Activated CD4-positive, CD25-positive, alpha-beta regulatory T cell treated with anti-CD3 and anti-CD28 coated beads, Interleukin-2, amount 50 U/mL, for 72 hours (primary cell): Measurements from ENCODE around the gene CNTN6.

ENCODE experiments used
- DNase-seq: peaks from one replicate; pipeline ENCODE4 v3.0.0; 2021

The CNTN6 gene

DNA sequence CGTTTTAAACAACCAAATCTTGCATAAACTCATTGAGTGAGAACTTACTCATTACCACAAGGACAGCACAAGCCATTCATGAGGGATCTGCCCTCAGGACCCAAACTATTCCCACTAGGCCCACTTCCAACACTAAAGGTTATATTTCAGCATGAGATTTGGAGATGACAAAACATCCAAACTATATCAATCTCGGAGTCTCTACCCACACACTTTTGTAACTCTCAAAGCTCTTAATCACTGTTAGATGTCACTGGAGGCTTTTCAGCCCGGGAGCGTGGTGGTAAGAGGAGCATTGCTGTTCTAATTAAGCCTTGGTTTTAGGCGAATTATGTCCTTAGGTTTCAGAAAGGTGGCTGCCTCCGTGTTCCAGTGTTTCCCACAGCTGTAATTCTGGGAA lies 86.3 kb downstream of the CNTN6 start:
- no peak for DNase-seq

DNA sequence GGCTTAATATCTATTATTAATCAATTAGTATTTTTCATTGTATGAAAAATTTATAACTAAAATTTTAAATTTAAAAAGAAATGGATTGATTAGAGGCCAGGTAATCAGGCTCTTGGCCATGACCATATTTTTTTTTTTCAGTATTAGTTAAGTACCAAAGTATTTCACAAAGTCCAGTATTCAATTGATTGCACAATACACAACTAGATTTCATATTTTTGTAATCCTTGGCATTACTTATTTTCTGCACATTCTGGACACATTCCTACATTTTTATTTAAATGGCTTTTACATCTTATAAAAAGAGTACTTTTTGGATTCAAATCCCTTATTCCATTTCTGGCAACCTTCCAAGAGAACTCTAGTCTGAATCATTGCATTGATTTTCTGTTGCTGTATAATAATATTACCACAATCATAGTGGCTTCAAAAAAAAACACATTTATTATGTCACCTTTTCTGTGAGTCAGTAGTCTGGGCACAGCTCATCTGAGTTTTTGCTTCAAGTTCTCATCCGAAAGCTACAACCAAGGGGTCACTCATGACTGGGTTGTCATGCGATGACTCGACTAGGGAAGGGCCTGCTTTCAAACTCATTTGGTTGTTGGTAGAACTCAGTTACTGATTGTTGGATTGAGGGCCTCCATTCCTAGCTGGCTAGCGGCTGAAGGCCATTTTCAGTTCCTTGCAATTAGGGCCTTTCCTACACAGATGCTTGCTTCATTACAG lies 90.7 kb downstream of the CNTN6 start:
- DNase-seq: no peak

DNA sequence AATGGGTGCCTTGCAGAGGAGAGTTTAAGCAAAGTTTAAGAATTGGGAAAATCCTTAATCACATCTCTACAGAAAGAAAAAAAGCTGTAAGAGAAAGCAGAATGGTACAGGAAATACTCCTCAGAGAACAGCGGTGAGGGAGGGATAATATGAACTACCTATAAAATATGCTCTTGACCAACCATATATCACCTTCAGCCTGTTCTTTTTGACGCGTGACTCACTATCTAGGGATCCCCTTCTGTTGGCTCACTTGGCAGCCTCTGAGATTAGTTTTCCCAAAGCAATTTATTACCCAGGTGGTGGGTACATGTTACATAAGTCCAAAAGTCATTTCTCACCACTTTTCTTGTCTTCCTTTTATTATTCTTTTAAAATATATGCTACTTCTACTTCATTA lies 97.7 kb downstream of the CNTN6 start:
- no peak for DNase-seq

DNA sequence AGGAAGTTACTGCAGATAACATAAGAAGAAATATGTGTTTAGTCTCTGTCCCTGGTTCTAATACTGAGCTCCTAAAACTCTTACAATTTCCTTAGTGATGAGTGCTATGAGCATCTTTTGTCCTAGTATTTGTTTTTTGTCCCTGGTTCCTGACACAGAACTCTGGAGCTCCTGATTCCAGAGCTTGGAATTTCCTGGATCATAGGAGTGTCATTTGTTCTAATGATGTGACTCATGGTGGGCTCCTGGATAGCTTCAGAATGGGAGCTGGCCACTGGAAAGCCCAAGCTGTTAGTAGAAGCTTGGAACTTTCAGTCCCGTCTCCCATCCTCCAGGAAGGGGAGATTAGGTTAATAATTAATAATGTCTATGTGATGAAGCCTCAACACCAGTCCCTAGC lies 98.2 kb downstream of the CNTN6 start:
- DNase-seq: no peak

DNA sequence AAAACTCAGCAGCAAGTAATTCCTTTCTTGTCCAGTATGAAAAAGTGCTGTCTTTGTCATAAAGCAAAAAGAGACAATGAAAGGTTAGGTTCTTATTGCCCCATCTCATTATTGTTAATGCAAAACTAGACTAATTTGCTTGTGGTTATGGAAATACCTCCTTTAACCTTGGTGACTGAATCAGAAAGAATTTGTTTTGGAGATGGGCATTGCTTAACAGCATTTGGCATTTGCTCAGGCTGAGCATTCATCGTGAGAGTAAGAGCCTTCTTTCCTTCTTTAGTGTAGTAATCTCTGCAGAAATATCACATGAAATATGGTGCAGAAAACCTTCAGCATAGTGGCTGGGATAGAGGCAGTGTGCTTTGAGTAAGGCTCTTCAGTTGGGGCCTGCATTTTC lies 103.1 kb downstream of the CNTN6 start:
- no peak for DNase-seq

DNA sequence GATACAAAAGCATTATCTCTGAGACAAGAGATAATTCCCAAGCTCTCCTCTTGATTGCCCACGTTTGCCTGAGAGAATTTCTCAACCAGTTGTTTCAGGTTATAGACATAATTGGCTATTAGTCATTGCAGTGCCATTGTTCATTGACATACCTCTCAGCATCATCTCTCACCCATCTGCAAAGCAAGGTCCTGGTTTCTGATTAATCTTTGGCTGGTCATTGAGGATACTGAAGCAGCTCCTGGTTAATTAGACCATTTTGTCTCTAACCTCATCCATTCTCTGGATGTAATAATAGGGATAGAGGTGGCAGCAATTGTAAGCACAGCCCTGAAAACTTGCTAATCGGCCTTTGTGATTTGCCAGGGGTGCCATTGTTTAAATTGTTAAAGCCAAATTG lies 104.2 kb downstream of the CNTN6 start:
- DNase-seq: no peak

DNA sequence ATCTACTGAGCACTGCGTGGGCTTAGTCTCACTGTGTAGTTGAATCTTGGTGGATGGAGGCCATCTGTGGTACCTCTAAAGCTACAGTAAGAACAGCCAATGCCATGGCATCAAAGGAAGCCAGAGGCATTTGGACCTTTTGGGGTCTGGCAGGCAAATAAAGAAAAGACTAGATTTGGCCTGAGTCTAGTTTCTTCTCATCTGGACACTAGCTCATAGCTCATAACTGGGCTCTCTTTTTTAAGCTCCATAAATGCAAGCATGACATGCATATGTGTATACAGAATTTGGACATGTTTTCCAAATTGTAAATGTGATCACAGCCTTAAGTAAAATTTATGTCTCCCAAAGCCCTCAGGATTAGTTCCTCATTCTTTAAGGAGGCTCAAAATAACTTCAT lies 107.5 kb downstream of the CNTN6 start:
- DNase-seq: no peak

DNA sequence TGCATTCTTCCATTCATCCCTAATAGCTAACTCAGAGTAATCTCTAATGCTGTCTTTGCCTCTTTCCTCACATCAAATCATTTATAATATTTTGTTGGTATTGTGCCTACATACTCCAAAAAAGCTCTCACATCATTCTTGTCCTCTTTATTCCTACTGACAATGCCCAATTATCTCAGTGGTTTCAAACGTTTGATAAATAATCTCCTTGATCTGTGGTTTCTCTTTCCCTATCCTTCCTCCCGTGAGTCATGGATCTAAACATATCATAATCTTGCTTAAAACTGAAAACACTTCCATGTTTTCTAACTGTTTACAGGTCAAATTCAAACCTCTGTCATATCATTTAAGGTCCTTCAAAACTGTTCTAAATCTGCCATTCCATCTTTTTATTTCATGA lies 115.1 kb downstream of the CNTN6 start:
- no peak for DNase-seq

DNA sequence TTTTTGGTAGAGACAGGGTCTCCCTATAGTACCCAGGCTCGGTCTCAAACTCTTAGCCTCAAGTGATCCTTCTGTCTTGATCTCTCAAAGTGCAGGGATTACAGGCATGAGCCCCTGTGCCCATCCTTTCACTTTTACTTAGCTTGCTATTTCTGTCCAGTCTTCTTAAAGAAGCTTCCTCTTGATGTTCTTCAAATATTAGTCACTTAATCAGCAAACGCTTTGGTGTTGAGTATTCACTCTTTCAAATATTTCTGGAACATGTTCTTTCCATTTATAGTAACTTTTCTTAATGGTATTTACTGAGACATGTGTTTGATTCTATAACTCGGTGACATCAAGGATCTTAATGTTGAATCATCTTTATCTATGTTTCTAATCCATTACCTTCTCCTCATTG lies 122.1 kb downstream of the CNTN6 start:
- no peak for DNase-seq

DNA sequence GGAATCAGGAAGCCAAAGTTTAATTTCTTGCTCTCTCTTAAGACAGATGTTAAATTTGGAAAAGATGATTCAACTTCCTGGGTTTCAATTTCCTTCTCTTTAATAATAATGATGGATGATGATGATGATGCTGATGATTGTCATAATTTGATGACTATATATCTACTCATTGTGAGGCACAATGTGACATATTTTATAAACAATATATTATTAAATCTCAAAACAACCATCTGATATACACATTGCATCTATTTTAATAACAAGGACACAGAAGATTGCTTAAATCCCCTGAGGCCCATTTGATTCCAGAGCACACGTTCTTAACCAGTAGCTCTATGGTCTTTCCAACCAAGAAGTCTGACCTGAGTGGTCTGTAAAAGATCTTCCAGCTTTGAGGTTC lies 124.0 kb downstream of the CNTN6 start:
- DNase-seq: no peak

DNA sequence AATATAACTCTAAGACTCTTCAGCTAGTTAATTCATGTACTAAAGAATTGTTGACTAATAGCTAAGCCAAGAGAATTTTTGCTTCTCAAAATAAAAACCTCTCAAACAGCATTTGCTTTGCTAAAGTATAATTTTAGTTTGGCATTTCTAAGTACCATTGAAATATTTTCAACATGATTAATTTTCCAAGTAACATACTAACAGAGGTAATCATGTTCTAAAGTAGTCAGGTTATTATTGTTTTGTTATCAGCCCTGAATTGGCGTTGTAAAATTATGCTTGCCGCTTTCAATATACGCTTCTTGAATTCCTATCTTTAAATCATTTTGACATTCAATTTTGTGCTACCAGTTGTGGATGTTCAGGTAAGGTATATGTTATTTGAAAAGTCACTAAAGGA lies 134.3 kb downstream of the CNTN6 start:
- no peak for DNase-seq

DNA sequence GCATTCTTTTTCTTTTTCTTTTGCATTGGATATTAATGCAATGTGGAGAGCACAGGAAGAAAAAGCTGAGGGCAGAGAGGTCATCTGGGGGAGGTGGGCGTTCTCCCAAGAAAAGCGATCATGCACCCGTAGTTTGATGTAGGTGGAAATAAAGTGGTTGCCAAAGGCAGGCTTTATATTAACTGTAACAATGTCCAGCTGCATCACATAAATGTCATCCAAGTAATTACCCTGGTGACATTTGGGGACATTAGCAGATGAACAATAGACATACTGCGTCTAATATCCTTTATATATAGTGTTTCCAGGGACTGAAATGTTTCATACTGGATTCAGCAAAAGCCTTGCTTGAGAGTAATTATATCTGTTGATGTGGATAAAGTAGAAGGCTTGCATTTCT lies 135.5 kb downstream of the CNTN6 start:
- DNase-seq: no peak

DNA sequence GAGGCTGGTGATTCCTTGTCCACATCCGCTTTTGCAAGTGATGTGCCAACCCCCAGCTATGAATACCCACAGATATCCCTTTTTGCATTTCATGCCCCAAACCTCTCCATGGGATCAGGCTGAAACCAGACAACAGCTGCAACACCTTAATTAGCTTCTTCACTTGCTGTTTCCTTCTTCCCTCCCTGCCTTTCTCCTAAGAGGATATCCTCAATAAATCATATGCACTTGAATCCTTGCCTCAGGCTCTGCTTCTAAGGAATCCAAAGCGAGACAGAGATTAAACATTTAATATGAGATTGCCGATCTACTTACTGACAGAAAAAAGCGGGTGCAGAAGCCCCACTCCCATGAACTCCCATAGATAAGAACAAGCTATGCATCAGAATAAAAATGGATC lies 138.1 kb downstream of the CNTN6 start:
- DNase-seq: no peak

DNA sequence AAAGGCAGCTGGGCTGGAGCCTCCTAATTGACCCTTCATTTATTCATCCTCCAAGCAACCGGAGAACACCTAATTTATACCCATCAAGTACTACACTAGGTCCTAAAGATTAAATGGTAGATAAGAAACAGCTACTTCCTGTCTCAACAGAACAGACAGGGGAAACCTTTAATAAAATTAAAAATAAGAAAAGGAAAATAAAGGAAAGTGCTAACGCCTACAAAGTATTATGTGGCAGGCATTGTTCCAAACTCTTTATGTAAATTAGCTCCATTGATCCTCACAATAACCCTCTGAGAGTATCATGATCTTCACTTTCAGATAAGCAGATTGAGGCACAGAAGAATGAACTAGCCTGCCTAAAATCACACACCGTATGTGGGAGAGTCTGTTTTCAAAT lies 139.5 kb downstream of the CNTN6 start:
- DNase-seq: no peak

DNA sequence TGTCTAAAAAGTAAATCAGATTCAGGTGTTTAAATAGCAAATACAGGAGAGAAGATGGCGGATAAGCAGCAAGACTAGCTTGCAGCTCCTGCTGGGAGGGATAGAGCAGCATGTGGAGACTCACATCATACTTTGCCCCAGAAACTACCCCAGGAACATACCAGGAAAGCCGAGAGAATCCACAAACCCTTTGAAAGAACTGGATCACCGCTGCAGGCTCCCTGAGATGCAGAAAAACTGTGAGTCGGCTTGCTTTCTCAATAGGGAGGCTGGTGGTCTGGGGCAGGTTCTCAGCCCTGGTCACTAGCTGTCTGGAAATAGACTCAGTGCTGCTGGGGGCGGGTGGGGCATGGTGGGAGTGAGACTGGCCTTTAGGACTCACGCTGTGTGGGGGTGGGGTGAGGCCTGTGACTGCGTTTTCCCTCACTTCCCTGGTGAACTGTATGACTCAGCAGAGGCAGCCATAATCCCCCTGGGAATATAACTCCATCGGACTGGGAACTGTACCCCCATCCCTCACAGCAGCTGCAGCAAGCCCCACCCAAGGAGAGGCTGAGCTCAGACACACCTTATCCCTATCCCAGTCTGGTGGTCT lies 142.8 kb downstream of the CNTN6 start:
- no peak for DNase-seq

DNA sequence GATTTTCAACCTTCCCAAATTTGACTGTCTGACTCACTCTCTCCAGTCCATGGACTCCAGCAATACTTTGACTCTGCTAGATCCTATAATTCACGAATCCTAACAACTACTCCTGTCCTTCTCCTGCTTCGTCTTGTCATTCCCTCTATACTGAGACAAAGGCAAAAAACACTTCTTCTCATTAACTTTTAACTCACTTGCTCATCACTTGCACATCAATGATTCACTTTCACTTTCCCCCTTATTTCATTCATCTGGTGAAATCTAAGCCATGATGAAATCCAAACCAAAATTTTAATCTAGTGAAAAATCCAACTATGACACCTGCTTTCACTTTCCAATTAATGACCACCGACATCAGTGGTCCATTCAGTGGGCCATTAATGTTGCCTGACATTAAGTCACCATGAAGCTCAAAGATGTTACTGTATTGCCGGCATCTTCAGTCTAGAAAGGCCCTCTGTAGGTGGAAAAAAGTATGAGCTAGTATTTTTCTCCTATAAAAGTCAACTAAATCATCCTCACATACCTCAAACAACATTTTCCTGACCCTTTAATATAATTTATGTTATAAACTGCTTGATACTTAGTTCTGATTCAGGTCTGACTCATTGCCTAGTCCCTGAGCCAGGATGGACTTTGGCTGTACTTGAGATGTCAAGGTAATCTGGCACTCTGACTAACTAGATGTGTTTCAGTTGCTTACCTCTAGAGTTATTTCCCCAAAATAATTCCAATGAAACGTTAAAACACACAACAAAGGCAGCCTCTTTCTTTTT lies 158.6 kb downstream of the CNTN6 start:
- DNase-seq: no peak

DNA sequence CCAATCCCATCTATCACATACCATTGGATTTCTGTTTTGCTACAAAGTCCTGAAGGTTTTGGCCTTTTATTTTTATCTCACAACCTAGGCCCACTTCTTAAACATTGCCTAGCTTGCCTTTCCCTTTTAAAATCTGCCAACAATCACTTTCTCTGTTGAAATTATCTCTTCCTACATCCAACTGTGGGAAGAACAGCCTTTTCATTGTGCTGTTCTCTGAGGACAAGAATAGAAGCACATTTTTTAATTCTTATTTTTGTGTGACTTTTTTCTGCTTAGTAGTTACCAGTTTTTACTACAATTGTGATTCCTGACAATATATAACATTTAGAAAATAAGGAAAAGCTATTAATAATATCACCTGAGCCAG lies 159.2 kb downstream of the CNTN6 start:
- DNase-seq: no peak

DNA sequence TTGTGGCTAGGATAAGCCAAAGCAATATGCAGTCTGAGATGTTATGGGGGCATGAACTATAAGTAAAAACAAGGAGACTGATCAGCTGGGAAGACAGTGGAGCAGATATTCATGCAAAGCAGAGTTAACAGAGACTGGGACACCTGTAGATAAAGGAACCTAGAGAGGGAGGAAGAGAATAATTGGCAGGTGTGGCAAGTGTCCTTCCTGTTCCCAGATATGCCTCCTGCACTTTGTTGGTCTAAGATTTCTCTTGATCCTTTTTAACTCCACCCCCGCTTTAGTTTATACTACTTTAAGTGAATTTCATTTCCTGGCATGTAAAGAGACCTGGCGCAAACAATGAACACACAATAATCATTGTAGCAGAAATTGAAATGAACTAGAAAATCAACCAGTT lies 169.4 kb downstream of the CNTN6 start:
- no peak for DNase-seq

DNA sequence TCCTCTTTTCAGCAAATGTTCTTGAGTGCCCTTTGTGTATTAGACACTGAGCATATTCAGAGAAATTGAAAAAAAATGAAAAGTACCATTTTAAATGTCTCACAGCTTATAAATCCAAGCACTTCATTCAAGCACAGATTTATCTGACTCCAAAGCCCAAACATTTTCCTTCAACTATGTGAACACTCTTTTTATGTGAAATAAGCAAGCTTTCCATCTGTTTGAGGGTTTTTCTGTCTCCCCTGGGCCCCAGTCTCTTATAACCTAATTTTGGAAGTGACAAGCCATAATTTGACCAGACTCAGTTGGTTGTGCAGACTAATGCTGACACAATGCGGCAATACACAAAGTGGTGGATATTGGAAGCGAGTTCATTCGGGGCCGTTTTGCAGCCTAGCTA lies 170.3 kb downstream of the CNTN6 start:
- DNase-seq: no peak

DNA sequence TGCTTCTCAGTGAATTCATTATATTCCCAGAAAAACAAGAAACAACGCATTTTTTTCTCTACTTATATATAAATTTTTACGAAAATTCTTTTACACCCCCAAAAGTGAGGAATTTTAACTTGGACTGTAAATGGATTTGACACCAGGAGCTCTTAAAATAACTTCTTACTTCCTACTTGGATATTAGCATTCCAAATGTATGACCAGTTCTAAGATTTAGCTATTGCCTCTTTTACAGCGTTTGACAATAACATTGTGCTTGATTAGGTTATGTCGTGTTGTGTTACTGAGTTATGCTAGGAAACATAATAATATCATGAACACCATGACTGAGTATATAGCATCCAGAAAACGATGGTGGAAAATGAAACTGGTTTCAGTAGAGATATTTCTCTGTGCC lies 177.0 kb downstream of the CNTN6 start:
- no peak for DNase-seq

DNA sequence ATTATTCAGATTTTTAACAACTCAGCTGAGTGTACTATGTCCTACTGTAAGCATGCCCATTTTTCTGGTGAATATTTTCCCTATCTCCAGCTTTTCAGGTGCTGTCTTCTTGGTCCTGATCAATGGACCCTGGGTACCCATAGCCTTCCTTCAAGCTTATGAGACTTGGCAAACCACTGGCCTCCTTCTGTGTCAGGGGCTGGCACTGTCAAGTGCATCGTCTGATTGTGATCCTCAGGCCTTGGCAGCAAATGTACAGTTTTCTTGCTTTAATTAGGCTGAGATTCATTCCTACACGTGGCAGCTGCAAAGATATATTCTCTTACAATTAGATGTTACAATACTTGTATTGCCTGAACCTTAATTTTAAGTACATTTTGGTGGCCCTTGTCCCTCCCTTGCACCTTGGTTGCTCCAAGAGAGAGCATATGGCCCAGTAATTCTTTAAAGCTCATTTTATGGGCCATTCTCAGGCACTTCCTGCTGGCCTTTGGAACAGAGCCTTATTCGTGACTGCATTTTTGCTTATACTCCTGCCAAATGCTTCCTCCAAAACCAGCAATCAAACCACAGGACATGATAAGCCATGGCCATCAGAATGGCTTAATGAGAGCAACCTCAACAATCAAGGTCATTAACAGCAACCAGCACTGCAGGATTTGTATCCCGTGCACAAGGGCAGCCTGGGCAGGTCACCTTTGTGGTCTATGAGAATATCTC lies 179.9 kb downstream of the CNTN6 start:
- DNase-seq: no peak

DNA sequence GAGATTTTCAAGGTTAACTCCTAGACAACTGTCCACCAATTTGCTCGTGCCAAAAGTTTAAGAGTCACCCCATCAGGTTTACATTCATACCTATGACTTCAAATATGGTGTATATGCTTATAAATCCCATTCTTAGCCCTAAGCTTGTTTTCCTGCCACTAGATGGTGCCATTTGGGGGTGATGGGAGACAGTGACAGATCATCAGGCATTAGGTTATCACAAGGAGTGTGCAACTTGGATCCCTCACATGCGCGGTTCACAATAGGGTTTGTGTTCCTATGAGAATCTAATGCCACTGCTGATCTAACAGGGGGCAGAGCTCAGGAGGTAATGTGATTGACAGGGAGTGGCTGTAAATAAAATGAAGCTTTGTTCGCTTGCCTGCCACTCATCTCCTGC lies 182.7 kb downstream of the CNTN6 start:
- no peak for DNase-seq

DNA sequence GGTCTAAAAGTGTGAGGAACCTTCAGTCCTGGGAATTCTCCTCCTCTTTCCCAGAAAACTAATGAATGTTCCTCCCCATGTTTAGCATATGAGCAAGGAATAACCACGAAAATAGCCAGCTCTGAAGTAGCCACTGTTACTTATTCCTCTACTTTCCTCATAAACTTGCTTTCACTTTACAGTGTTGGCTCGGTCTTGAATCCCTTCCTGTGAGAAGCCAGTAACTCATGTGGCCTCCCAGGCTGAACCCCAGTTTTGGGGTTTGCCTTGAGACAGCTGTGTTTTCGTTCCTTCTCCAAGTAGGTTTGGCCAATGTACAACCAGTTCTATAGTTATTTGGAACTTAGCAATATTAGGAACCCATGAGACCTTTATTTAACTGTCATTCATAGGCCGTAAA lies 195.0 kb downstream of the CNTN6 start:
- DNase-seq: no peak
